Urinary bladder (tissue), 4 donors: ENCODE measurements around the gene SFT2D1. TPM values are rescaled to one million over a fixed set of nuclear protein-coding genes. Genes with fewer than 3 reads are reported as not detected.

Source experiments
- DNase-seq: peaks from one replicate; pipeline ENCODE4 v3.0.0-alpha.2; 2015; ENCODE audit errors: extremely low spot score
- H3K27ac ChIP-seq: one replicate; pipeline ENCODE4 v1.5.1; 2013; ENCODE audit warnings: low read depth, mild to moderate bottlenecking, moderate library complexity
- H3K36me3 ChIP-seq: one replicate; pipeline ENCODE4 v1.6.1; 2013; ENCODE audit warnings: mild to moderate bottlenecking, moderate library complexity; ENCODE audit not compliant: insufficient read depth
- H3K4me1 ChIP-seq: one replicate; pipeline ENCODE4 v1.6.1; 2013; ENCODE audit warnings: mild to moderate bottlenecking, moderate library complexity; ENCODE audit not compliant: insufficient read depth
- H3K4me3 ChIP-seq: one replicate; pipeline ENCODE4 v1.5.1; 2013; ENCODE audit warnings: low read depth, low read length
- WGBS: extraction: QIAGEN DNeasy Blood & Tissue Kit; methylation state at CpG from one replicate; pipeline ENCODE4 v1.1.7; 2013; 5-methylcytosine and 5-hydroxymethylcytosine counted together
- polyA plus RNA-seq: library from polyadenylated mRNA; stranded (reverse); fragments of 200-250 nt; gene quantifications from one replicate; pipeline ENCODE4 v1.2.3, GENCODE V29; 2013
- total RNA-seq: library from RNA; depleted of rRNA; stranded (reverse); fragments of >200 nt; gene quantifications from one replicate; pipeline ENCODE4 v1.2.3, GENCODE V29; 2014
- donor health status: healthy with polysubstance abuse.
- donor health status: healthy.

The SFT2D1 gene
- total and polyA plus RNA-seq, 2 donors = 37.4 to 47.2 TPM

DNA sequence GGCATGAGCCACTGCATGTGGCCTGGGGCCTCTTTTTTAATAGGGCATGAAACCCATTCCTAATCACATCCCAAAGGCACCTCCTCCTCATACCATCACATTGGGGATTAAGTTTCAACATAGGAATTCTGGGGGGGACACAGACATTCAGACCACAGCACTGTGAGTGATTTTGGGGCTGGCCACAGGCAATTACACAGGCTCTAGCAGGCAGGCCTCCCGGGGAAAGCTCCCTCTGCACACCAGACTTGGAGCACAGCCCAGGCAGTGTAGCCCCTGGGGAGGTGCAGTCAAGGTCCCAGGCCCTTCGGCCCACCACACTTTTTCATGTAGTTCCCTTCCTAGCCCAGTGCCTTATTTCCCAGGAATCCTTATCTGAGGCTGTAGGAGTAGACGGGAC lies 5.5 kb downstream of the SFT2D1 start:
- Histone ChIP-seq H3K27ac (no peak overlapping the region), H3K36me3 (no peaks in the 10 kb centered on the region), H3K4me3 (no peak overlapping the region), H3K4me1 (peaks cover 3% of the 10 kb centered on the region)
- DNase-seq = no peak
- WGBS = 82% methylated on average over 3 of the region's 3 CpGs

DNA sequence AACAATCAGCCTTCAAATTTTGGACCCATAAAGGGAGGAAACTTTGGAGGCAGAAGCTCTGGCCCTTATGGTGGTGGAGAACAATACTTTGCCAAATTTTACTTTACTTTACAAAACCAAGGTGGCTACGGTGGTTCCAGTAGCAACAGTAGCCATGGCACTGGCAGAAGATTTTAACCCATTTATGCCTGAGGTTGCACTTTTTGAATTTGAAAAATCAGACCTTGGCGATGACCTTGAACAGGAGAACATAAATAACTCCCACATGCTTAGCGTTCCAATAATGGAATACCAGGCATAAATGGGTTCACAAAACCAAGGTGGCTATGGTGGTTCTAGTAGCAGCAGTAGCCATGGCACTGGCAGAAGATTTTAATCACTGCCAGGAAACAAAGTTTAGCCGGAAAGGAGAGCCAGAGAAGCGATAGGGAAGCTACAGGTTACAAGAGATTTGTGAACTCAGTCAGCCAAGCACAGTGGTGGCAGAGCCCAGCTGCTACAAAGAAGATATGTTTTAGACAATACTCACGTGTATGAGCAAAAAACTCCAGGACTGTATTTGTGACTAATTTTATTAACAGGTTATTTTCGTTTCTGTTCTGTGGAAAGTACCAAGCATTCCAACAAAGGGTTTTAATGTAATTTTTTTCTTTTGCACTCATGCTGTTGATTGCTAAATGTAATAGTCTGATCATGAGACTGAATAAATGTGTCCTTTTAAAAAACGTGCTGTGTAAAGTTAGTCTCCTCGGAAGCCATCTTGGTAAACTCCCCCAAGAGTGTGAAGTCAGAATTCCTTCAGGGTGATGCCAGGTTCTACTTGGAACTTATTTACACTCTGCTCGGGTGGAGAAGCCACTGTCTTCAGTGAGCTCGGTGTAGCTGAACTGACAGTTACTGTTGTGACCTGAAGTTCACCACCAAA lies 6.7 kb downstream of the SFT2D1 start:
- no peak overlapping the region for H3K4me3 ChIP-seq
- WGBS = 87% methylated on average over 11 of the region's 11 CpGs
- H3K4me1 ChIP-seq = peaks cover 3% of the 10 kb centered on the region
- no peak overlapping the region for H3K27ac ChIP-seq
- no peak for DNase-seq
- H3K36me3 ChIP-seq = no peaks in the 10 kb centered on the region

DNA sequence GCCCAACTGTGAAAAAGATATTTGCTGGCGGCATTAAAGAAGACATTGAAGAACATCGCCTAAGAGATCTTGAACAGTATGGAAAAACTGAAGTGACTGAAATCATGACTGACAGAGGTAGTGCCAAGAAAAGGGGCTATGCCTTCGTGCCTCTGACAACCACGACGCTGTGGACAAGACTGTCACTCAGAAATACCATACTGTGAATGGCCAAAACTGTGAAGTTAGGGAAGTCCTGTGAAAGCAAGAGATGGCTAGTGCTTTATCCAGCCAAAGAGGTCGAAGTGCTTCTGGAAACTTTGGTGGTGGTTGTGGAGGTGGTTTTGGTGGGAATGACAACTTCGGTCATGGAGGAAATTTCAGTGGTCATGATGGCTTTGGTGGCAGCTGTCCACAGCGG lies 7.5 kb downstream of the SFT2D1 start:
- H3K4me1 ChIP-seq = peaks cover 3% of the 10 kb centered on the region
- no peaks in the 10 kb centered on the region for H3K36me3 ChIP-seq
- H3K4me3 ChIP-seq = no peak overlapping the region
- H3K27ac ChIP-seq = no peak overlapping the region
- no peak for DNase-seq
- 97% methylated on average over 8 of the region's 8 CpGs for WGBS

DNA sequence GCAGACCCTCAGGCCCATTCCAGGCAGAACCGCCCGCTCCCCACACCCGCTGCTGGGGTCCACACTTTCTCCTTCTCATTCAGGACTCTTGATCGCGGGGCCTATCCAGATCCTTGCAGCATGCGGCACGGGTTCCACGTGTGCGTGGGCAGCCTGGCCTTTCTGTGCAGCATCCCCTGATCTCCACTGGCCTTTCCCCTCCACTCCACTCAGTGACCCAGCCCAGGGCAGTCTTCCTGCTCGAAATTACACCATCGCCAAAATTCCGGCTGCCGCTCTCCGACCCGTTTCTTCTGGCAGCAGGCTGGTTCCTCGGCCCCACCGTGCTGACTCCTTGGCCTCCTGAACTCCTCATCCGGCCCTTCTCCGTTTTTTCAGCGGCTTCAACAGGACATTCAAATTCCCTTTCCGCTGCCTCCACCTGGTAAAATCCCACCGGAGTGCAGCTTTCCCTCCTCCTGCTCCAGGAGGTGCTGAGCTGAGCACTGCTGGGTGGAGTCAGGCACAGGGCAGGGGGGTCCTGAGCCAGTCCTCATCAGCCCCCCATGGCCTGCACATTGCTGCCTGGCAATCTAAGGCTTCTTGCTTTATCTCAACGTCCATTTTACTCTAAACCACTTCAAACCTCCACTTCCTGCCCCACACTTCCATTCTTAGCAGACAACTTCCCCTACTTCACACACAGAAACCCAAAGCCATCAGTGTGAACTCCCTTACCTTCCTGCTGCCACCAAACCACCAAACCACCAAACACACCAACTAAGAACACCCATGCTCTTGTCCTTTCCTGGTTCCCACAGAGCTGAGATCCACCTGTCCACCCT lies 9.0 kb downstream of the SFT2D1 start:
- Histone ChIP-seq H3K36me3 (no peaks in the 10 kb centered on the region), H3K4me3 (no peak overlapping the region), H3K4me1 (peaks cover 2% of the 10 kb centered on the region), H3K27ac (no peak overlapping the region)
- DNase-seq = no peak
- WGBS = 89% methylated on average over 23 of the region's 23 CpGs

DNA sequence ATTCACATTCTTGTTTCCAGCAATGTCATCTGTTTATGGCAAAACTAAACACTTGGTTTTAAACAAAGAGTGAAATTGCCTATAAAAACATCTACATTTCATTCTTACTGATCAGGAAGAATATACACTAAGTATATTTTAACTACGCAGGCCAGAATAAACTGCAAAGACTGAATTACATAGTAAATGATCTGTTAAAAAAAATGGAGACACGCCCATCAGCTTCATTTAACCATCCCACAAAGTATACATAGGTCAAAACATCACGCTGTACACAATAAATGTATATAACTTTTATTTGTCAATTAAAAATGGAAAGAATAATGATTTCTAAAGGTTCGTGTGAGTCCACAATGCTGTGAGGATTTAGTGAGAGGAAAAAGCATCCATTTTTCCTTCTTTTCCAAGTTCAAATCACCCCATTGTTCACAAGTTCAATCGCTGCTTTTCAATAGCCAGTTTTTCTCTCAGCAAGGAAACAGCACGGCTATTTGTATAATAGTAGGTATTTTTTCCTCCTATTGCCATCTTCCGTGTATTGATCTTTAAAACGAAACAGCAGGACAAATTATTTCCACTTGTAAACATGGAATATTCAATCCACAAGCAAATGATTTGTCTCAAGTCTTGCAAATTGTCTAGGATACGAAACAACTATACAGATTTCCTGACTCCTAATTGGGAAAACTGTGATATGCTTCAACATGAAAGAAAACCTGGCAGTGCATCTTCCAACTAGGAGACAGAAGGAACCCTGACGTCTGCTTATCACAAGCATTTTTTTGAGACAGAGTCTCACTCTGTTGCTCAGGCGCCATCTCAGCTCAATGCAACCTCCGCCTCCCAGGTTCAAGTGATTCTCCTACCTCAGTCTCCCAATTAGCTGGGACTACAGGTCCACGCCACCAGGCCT lies 10.6 kb downstream of the SFT2D1 start:
- H3K4me3 ChIP-seq = no peak overlapping the region
- no peaks in the 10 kb centered on the region for H3K36me3 ChIP-seq
- no peak overlapping the region for H3K27ac ChIP-seq
- H3K4me1 ChIP-seq = no peaks in the 10 kb centered on the region
- WGBS = 78% methylated on average over 13 of the region's 13 CpGs
- DNase-seq = no peak

DNA sequence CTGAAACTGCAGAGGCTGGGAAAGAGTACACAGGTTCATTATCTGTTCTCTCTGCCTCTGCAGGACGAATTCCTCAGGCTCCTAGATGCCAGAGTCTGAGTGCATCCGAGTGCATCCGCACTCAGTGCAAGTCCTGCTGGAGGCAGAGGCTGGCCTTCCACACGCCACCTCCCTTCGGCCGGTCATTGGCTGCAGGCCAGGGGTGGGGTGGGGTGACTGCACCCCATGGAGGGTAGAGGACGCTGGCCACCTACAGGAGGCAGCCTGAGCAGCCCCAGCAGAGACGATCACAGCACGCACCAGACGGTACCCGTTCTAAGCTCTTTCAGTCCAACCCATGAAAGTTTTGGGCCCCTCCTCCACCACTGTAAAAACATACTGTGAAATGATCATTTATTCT lies 11.7 kb downstream of the SFT2D1 start:
- WGBS = 28% methylated on average over 11 of the region's 11 CpGs
- Histone ChIP-seq H3K27ac (no peak overlapping the region), H3K36me3 (no peaks in the 10 kb centered on the region)

DNA sequence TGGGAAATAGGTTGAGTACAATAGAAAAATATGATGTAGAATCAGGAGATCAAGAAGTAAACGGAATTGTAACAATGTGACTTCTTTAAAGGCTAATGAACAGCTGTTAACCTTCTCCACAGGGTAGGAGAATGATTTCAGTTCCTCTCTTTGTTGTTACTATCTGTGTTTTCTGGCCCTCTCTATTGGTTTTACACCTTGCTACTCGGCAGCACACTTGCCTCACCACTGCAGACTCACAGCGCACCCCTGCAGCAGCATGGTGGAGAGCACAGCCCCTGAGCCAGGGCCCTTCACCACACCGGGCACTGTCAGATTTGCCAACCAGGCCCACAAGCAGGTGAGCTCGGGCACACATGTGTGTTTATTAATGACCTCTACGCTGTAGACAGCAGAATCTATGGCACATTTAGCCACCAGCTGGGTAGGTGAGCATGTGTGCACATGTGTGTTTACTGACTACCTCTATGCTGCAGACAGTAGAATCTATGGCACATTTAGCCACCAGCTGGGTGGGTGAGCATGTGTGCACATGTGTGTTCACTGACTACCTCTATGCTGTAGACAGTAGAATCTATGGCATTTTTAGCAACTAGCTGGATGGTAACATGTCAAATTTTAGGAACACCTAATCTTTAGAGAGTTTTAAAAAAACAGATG lies 16.8 kb downstream of the SFT2D1 start:
- DNase-seq = no peak
- 87% methylated on average over 6 of the region's 6 CpGs for WGBS
- no peak overlapping the region for H3K27ac ChIP-seq
- H3K4me3 ChIP-seq = no peak overlapping the region
- H3K4me1 ChIP-seq = no peaks in the 10 kb centered on the region
- H3K36me3 ChIP-seq = peaks cover 2% of the 10 kb centered on the region

More for the DNA sequence above, 11.7 kb downstream of the SFT2D1 start:
- no peak for DNase-seq
- no peak overlapping the region for H3K4me3 ChIP-seq
- no peaks in the 10 kb centered on the region for H3K4me1 ChIP-seq

DNA sequence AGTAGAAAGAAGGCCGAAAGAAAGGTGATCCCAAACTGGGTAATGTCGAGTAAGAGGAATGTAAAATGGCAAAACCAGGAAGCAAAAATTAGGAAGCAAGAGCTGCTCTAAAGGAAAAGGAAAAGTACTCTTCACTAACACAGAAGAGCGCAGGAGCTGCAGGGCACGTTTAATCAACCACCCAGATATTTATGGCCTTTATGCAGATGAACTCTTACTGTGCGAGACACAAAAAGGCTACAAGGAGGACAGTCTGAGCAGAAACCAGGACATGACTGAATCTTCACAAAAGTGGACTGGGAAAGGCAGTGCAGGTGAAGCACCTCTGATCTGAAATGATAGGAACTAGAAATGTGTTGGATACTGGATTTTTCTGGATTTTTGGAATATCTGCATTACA lies 18.9 kb downstream of the SFT2D1 start:
- Histone ChIP-seq H3K27ac (no peak overlapping the region), H3K4me1 (no peaks in the 10 kb centered on the region), H3K4me3 (no peak overlapping the region), H3K36me3 (peaks cover 2% of the 10 kb centered on the region)
- 85% methylated on average over 5 of the region's 5 CpGs for WGBS
- no peak for DNase-seq

DNA sequence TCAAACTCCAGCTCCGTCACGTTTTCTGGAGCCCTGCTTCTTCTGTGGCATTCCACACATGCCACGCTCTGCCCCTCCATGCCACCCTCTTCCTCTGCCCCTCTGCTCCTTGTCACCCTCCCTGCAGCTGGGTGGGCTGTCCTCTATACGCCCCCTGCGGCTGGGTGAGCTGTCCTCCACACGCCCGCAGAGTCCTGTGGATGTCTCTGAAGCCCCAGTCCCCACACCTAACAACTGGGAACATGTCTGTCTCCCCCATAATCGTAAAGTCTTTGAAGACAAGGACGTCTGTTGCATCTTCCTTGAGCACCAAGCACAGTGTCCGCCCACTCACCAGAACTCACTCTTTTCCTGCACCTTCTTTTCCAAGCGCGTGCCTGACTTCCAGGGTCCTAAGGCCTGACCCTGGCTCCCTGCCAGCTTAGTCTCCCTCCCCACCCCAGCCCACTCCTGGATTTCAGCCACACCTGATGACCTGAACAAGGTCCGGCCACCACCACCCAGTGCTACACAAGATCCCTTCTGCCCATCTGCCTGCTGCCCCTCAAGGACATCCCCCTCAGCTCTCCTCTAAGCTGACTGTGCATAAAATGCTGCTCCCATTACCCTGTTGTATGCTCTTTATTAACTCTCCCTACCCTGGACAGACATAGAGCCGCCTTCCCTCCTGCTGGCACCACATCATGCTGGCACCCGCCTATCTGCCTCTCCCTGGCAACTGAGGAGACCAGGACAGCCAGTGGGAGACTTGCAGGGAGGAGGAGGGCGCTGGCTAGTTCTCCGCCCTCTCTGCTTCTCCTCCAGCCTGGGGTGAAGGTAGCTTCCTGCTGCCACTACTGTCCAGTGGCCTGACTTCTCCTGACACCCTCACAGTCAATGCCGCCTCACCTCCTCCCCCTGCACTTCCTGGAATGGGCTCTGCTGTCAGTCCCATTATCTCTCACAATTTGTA lies 23.4 kb downstream of the SFT2D1 start:
- 82% methylated on average over 18 of the region's 18 CpGs for WGBS
- H3K4me1 ChIP-seq = no peaks in the 10 kb centered on the region
- H3K4me3 ChIP-seq = no peak overlapping the region
- no peak for DNase-seq
- H3K36me3 ChIP-seq = peaks cover 2% of the 10 kb centered on the region
- no peak overlapping the region for H3K27ac ChIP-seq

DNA sequence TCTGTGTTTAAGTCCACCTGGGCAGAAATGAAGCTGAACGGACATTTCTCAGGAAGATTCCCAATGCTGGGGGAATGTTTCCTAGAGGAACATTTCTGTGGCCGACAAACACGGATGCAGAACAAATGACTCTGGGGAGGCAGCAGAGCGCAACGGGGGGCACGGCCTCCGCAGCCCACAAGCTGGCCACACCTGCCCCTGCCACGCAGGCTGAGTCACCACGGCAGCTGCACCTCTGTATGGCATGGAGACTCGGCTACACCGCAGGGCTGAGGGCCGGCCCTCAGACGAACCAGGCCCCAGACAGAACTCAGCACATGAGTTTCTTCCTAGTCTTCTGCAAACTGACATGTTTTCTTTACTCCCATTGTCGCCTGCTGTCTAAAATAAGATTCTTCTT lies 24.1 kb downstream of the SFT2D1 start:
- WGBS = 78% methylated on average over 14 of the region's 14 CpGs
- no peak for DNase-seq
- no peak overlapping the region for H3K4me3 ChIP-seq
- H3K27ac ChIP-seq = no peak overlapping the region
- H3K36me3 ChIP-seq = peaks cover 2% of the 10 kb centered on the region
- H3K4me1 ChIP-seq = no peaks in the 10 kb centered on the region

DNA sequence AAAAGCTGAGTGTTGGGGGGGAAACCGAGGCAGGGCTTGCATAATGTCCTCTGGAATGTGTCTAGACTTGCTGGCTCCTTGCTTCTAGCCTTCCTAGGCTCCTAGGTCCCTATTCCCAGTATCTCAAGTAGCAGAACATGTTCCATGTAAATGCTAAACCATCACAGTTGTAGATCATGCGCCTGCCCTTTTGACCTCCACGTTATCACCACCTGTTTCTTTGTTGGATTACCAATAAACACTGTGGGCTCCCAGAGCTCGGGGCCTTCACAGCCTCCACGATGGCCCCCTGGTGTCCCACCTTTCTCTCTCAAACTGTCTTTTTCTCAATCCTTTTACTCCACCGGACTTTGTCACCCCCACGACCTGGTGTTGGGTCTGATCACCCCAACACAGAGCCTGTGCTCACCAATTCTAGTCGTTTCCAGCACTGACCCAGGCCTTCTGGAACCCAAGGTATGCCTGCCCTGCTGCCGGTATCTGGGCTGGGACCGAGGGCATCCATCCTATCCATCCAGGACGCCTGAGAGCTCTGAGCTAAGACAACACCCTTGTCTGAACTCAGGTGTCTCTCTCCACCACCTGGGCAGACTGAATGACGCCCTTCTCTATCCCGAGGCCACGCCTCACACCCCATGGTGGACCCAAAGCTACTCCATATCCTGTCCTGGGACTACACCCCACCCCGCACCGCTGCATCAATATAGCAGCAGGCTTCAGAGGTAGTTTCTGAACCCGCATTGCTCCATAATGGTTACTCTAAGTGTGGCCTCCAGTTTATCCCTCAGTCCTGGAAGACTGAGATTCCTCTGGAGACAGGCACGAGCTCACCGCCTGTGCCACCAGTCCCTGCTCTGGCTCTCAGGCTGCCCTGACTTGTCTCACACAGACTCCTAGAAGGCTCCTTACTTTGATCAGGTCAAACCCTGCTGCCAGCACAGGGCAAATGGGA lies 24.8 kb downstream of the SFT2D1 start:
- no peak overlapping the region for H3K4me3 ChIP-seq
- H3K4me1 ChIP-seq = no peaks in the 10 kb centered on the region
- H3K27ac ChIP-seq = no peak overlapping the region
- DNase-seq = no peak
- 86% methylated on average over 19 of the region's 19 CpGs for WGBS
- peaks cover 2% of the 10 kb centered on the region for H3K36me3 ChIP-seq
